Panc1 (cell line): ENCODE measurements around the gene FADS2. TPM values are rescaled to one million over a fixed set of nuclear protein-coding genes. Genes with fewer than 3 reads are reported as not detected.

Source experiments
- ATAC-seq: fragments of 200-7000 bp; cut with Tn5 transposase; 2 replicates; pipeline ENCODE4 v1.9.1; 2020; ENCODE audit warnings: mild to moderate bottlenecking, moderate library complexity
- BruUV-seq: library from RNA; stranded (reverse); fragments of 400-500 nt; replicated peaks from 2 replicates; lab custom pipeline; 2021; lab: Mats Ljungman, UMichigan
- CTCF ChIA-PET: fragments of 300-600 bp; sonication (Branson Sonifier 250); formaldehyde crosslinking; loops from one replicate; lab custom pipeline; 2022; ENCODE audit warnings: antibody characterized with exemption; lab: Charles Lee
- POLR2A ChIA-PET: fragments of 300-600 bp; sonication (Branson Sonifier 250); formaldehyde crosslinking; loops from one replicate; lab custom pipeline; 2022; ENCODE audit warnings: antibody characterized with exemption; lab: Charles Lee
- DNase-seq: peaks from one replicate; pipeline ENCODE4 v3.0.0-alpha.2; 2010; ENCODE audit warnings: low read depth, low spot score
- H3K27ac ChIP-seq: 2 replicates; pipeline ENCODE4 v1.5.1; 2011; ENCODE audit warnings: mild to moderate bottlenecking, low read length, inconsistent platforms
- H3K27me3 ChIP-seq: fragments of 200-500 bp; sonication (Bioruptor generic); 2 replicates; pipeline ENCODE4 v1.6.0; 2014; ENCODE audit warnings: low read length, inconsistent platforms; ENCODE audit not compliant: control insufficient read depth, insufficient read depth
- H3K36me3 ChIP-seq: fragments of 200-500 bp; sonication (Bioruptor generic); 2 replicates; pipeline ENCODE4 v1.5.1; 2014; ENCODE audit warnings: inconsistent platforms, mild to moderate bottlenecking, low read length, moderate library complexity; ENCODE audit not compliant: control insufficient read depth, insufficient read depth
- H3K4me1 ChIP-seq: 2 replicates; pipeline ENCODE4 v1.5.1; 2011; ENCODE audit warnings: inconsistent platforms, mild to moderate bottlenecking, low read length, moderate library complexity; ENCODE audit not compliant: control insufficient read depth, insufficient read depth
- H3K4me3 ChIP-seq, 2 experiments: 2 replicates each; pipeline ENCODE4 v1.5.1; 2011 to 2012; ENCODE audit warnings: low read depth in 2 of 2, low read length in 2 of 2, mild to moderate bottlenecking in 2 of 2, inconsistent platforms in 1 of 2, moderate library complexity in 1 of 2
- H3K9me3 ChIP-seq: fragments of 200-500 bp; sonication (Bioruptor generic); 2 replicates; pipeline ENCODE4 v1.5.1; 2014; ENCODE audit warnings: low read depth, mild to moderate bottlenecking, inconsistent platforms, low read length, moderate library complexity; ENCODE audit not compliant: control insufficient read depth, insufficient read depth
- CTCF ChIP-seq: fragments of 450-650 bp; IDR thresholded peaks from 2 replicates; pipeline ENCODE4 v1.5.1; 2017; ENCODE audit warnings: mild to moderate bottlenecking
- POLR2AphosphoS5 ChIP-seq: IDR thresholded peaks from 2 replicates; pipeline ENCODE4 v1.6.1; 2012; ENCODE audit warnings: mild to moderate bottlenecking, low read depth, low read length, moderate library complexity
- REST ChIP-seq, 2 experiments: IDR thresholded peaks; 2 replicates each; pipeline ENCODE4 v1.6.1; 2011 to 2012; ENCODE audit warnings: low read depth in 2 of 2, control low read depth in 1 of 2, low read length in 1 of 2, mild to moderate bottlenecking in 1 of 2, moderate library complexity in 1 of 2; ENCODE audit not compliant: insufficient read depth in 1 of 2
- SIN3A ChIP-seq: IDR thresholded peaks from 2 replicates; pipeline ENCODE4 v1.6.1; 2012; ENCODE audit warnings: low read depth, mild to moderate bottlenecking, low read length, moderate library complexity, borderline replicate concordance; ENCODE audit not compliant: insufficient read depth
- TCF7L2 ChIP-seq: IDR thresholded peaks from 2 replicates; pipeline ENCODE4 v1.6.1; 2011; ENCODE audit warnings: mild to moderate bottlenecking, low read depth, low read length, inconsistent platforms
- in situ Hi-C: cut with HindIII; loops from 2 replicates; pipeline ENCODE4 v1.10.0; 2016; ENCODE audit warnings: low sequenced_read_pairs, low pct_unique_long_range_greater_than_20kb
- intact Hi-C: fragments of 100-400 bp; cut with micrococcal nuclease; formaldehyde crosslinking; loops from one replicate; pipeline ENCODE4 v1.10.0; 2022; ENCODE audit not compliant: unreplicated experiment
- total RNA-seq: library from RNA; stranded (reverse); gene quantifications from one replicate; pipeline ENCODE4 v1.2.1, GENCODE V29; 2021; ENCODE audit not compliant: unreplicated experiment

The FADS2 gene
- total RNA-seq, 1 experiment from 2014 or later = 679 TPM

GRCh38 chr11:61868571-61869428 lies 40.7 kb downstream of the FADS2 start:
- ChIA-PET POLR2A (no interaction called here), CTCF (no interaction called here)
- H3K36me3 ChIP-seq = no peaks in the 10 kb centered on the region
- TF ChIP-seq REST (IDR thresholded peaks at IDR 0.05; ENCODE audit: insufficient read depth in 1 of 2, low read depth in 2 of 2, low read length in 1 of 2) = no peak
- TF ChIP-seq CTCF = no peak
- no peak for TF ChIP-seq TCF7L2
- TF ChIP-seq SIN3A = no peak
- TF ChIP-seq POLR2AphosphoS5 = no peak
- no peaks in the 10 kb centered on the region for H3K9me3 ChIP-seq
- no peak overlapping the region for H3K4me3 ChIP-seq
- H3K4me1 ChIP-seq = peaks cover 13% of the 10 kb centered on the region
- BruUV-seq = no TSS peak
- ATAC-seq (no peak), DNase-seq (no peak)
- in situ Hi-C loops = no loop called here
- H3K27me3 ChIP-seq = no peaks in the 10 kb centered on the region
- H3K27ac ChIP-seq = no peak overlapping the region
- intact Hi-C loops = no loop called here

GRCh38 chr11:61869429-61869707 lies 41.3 kb downstream of the FADS2 start:
- no peak for TF ChIP-seq POLR2AphosphoS5
- DNase-seq = no peak
- CTCF ChIA-PET = interaction anchor here (0.6 to 2.0 kb wide), 3 partner anchors 72 to 213 kb away, joined by 7 to 13 read pairs (median 7); no protein-coding TSS in a partner anchor
- H3K4me1 ChIP-seq = peaks cover 13% of the 10 kb centered on the region
- H3K9me3 ChIP-seq = no peaks in the 10 kb centered on the region
- in situ Hi-C loops = no loop called here
- intact Hi-C loops = no loop called here
- no peak overlapping the region for H3K4me3 ChIP-seq
- POLR2A ChIA-PET = no interaction called here
- no TSS peak for BruUV-seq
- H3K36me3 ChIP-seq = no peaks in the 10 kb centered on the region
- H3K27me3 ChIP-seq = no peaks in the 10 kb centered on the region
- no peak for ATAC-seq
- H3K27ac ChIP-seq = no peak overlapping the region
